SKM-1 treated with dmso at 0.1 percent for 144 hours (cell line): ENCODE results near the gene CADPS.
A peak's percentile ranks its signal among the peaks of the same experiment; 100 is the strongest.

Experiments
- DNase-seq: peaks from one replicate; lab custom pipeline; 2025; ENCODE audit not compliant: unreplicated experiment; lab: John Stamatoyannopoulos, UW

CADPS gene

GRCh38 chr3:62812631-62813030 is 62.6 kb downstream of the CADPS start:
- DNase-seq, result no peak

GRCh38 chr3:62811119-62811518 is 64.1 kb downstream of the CADPS start:
- no peak for DNase-seq

- no peak for DNase-seq
These were observed 65.8 kb downstream of the CADPS start for GRCh38 chr3:62809369-62809768.

- DNase-seq, result no peak
These were observed 69.5 kb downstream of the CADPS start for GRCh38 chr3:62805580-62806277.

GRCh38 chr3:62805106-62805505 is 70.1 kb downstream of the CADPS start:
- no peak for DNase-seq

GRCh38 chr3:62803276-62803675 is 71.9 kb downstream of the CADPS start:
- DNase-seq, result no peak

GRCh38 chr3:62798000-62798399 is 77.2 kb downstream of the CADPS start:
- no peak for DNase-seq

GRCh38 chr3:62797132-62797531 is 78.1 kb downstream of the CADPS start:
- DNase-seq, result no peak

GRCh38 chr3:62795978-62796657 is 79.1 kb downstream of the CADPS start:
- DNase-seq, result no peak

GRCh38 chr3:62793946-62794345 is 81.3 kb downstream of the CADPS start:
- DNase-seq, result no peak

- no peak for DNase-seq
These were observed 89.8 kb downstream of the CADPS start for GRCh38 chr3:62785384-62785783.

- DNase-seq, result no peak
These were observed 94.1 kb downstream of the CADPS start for GRCh38 chr3:62781121-62781520.

- DNase-seq, result no peak
These were observed 97.5 kb downstream of the CADPS start for GRCh38 chr3:62777674-62778073.

- no peak for DNase-seq
These were observed 98.1 kb downstream of the CADPS start for GRCh38 chr3:62777130-62777529.

GRCh38 chr3:62774221-62774620 is 101.0 kb downstream of the CADPS start:
- DNase-seq, result no peak

GRCh38 chr3:62771331-62772072 is 103.7 kb downstream of the CADPS start:
- no peak for DNase-seq

- DNase-seq, result no peak
These were observed 106.3 kb downstream of the CADPS start for GRCh38 chr3:62768896-62769295.

- no peak for DNase-seq
These were observed 113.5 kb downstream of the CADPS start for GRCh38 chr3:62761711-62762110.

GRCh38 chr3:62761311-62761710 is 113.9 kb downstream of the CADPS start:
- DNase-seq, result no peak

- DNase-seq, result peak; percentile 4
These were observed 116.7 kb downstream of the CADPS start for GRCh38 chr3:62758296-62759066.

- DNase-seq, result no peak
These were observed 118.2 kb downstream of the CADPS start for GRCh38 chr3:62757045-62757444.
